ENCODE data around the gene SHISA5.

- no peak for TF ChIP-seq POLR2A (IDR thresholded peaks at IDR 0.05; ENCODE audit: low read depth)
- no peak for TF ChIP-seq CTCF (IDR thresholded peaks at IDR 0.05)
- no peak for TF ChIP-seq POLR2AphosphoS5 (IDR thresholded peaks at IDR 0.05)
Measured at GRCh38 chr3:48524970-48525369, 21.0 kb upstream of the SHISA5 start.

All from esophagus muscularis mucosa (tissue), 3 donors.